D721Med (cell line): ENCODE data around the gene ZNF550.

Source experiments
- DNase-seq: peaks from one replicate; pipeline ENCODE4 v3.0.0; 2011; ENCODE audit warnings: low spot score; ENCODE audit not compliant: insufficient read length
- FAIRE-seq: peaks from 2 replicates; lab custom pipeline; 2011; peaks lifted over from hg19 to GRCh38; lab: Jason Lieb, UNC
- TF ChIP-seq, protein P1 (sequence below): IDR thresholded peaks from 2 replicates; pipeline ENCODE4 v1.5.1; 2012; ENCODE audit warnings: mild to moderate bottlenecking, control low read depth; ENCODE audit not compliant: insufficient read depth; ENCODE audit errors: missing control alignments

Gene ZNF550

DNA sequence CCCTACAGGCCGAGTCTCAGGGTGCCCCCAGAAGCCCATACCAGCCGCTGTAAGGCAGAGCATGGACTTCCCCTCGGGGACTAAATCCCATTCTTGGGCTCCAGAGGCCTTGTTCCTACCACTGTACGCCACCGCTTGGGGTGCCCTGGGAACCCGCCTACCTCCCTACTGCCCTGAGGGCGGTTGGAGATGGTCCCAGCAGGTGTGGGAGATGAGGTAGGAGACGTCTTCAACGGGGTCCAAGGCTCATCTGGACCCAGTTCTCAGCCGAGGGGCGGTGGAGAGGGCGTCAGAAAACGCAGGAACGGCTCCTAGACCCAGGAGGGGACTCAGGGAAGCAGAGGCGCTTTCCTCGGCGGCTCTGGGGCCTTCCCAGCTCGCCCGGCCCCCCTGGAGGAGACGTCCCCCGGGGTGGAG lies 23.4 kb upstream of the ZNF550 start:
- DNase-seq = no peak
- TF ChIP-seq, protein P1, sequence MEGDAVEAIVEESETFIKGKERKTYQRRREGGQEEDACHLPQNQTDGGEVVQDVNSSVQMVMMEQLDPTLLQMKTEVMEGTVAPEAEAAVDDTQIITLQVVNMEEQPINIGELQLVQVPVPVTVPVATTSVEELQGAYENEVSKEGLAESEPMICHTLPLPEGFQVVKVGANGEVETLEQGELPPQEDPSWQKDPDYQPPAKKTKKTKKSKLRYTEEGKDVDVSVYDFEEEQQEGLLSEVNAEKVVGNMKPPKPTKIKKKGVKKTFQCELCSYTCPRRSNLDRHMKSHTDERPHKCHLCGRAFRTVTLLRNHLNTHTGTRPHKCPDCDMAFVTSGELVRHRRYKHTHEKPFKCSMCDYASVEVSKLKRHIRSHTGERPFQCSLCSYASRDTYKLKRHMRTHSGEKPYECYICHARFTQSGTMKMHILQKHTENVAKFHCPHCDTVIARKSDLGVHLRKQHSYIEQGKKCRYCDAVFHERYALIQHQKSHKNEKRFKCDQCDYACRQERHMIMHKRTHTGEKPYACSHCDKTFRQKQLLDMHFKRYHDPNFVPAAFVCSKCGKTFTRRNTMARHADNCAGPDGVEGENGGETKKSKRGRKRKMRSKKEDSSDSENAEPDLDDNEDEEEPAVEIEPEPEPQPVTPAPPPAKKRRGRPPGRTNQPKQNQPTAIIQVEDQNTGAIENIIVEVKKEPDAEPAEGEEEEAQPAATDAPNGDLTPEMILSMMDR = no peak
- FAIRE-seq = no peak

DNA sequence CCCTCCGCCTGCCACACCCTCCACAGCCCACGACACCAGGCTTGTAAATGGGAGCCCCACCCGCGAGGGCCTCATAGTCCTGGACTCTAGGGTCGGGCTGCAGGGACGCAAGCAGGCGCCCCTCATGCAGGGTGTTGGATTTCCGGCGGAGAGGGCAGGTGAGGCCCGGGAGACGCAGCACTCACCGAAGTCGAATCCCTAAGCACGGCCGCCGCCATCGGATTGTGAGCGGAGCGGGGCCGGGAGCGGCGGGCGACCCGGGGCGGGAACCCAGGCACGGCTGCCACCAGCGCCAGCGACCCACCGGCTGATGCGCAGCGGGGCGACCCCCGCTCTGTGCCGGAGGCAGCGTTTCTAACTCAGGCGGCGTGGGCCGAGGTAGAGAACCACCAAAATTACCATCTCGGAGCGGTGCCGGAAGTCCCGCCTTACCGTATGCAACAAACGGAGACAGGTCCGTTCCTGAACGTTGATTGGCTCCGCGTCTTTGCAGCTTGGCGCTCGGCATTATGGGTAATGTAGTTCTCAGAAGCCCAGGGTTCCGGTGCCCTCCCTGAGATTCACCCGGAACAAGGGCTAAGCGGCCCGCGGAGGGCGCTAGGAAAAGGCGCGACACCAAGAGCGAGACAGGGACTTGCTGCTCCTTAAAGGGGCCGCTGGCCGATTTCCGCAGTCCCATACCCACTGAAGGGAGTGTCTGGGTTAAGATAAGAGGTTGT lies 19.0 kb upstream of the ZNF550 start, which contains the start of gene ZNF416:
Gene ZNF416, minus strand, starts transcription at position 425 of the 719 bp plus-strand sequence. Its CDS starts 207 bp downstream, at position 218.
- FAIRE-seq = peak; percentile 60
- TF ChIP-seq, protein P1 = peak; percentile 46
- peak; percentile 96 for DNase-seq

DNA sequence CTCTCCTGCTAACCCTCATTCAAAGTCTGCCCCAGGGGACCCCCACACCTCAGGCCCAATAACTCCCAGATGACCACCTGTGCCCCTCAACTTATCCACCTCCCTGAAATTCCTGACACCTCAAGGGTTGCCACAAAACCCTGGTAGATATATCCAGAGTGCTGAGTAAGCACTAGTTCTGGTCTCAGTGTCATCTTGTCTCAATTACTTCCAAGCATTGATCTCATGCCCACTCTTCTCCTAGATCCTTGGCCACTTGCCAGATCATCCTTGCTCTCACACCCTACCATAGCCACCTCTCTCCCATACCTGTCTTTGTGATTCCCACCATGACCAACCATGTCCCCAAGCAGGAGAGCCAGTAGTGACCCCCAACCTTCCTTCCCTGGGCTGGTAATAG lies 17.0 kb upstream of the ZNF550 start:
- DNase-seq (no peak), FAIRE-seq (no peak)
- TF ChIP-seq, protein P1 = no peak

DNA sequence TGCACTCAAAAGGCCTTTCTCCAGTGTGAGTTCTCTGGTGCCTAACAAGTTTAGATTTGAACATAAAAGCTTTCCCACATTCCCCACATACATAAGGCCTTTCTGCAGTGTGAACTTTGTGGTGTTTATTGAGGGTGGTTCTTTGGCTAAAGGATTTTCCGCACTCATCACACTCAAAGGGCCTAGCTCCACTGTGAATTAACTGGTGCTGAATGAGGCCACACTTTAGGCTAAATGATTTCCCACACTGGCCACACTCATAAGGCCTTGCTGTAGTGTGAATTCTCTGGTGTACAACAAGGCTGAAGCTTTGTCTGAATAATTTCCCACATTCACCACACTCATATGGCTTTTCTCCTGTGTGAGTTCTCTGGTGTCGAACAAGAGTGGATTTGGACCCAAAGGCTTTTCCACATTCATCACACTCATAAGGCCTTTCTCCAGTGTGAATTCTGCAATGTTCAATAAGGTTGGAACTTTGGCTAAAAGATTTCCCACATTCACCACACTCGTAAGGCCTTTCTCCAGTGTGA lies 12.8 kb upstream of the ZNF550 start:
- TF ChIP-seq, protein P1 = no peak
- no peak for DNase-seq
- no peak for FAIRE-seq

DNA sequence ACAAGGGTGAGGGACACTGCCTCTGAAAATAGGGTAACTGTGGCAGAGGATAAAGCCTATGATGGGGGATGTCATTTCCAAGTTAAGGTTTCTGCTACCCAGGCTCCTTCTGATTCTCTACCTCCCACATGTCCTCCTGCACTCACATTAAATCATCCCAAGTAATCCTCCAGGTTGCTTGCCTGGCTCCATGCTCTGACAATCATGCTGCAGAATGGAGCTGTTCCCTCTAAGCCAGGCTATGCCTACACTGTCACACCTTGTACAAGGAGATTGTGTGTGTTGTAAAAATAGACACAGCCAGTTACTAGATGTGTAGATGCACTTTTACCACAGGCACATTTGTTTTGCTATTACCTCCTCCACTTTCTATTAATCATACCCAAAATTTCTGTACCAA lies 11.0 kb upstream of the ZNF550 start:
- TF ChIP-seq, protein P1 = no peak
- FAIRE-seq = no peak

DNA sequence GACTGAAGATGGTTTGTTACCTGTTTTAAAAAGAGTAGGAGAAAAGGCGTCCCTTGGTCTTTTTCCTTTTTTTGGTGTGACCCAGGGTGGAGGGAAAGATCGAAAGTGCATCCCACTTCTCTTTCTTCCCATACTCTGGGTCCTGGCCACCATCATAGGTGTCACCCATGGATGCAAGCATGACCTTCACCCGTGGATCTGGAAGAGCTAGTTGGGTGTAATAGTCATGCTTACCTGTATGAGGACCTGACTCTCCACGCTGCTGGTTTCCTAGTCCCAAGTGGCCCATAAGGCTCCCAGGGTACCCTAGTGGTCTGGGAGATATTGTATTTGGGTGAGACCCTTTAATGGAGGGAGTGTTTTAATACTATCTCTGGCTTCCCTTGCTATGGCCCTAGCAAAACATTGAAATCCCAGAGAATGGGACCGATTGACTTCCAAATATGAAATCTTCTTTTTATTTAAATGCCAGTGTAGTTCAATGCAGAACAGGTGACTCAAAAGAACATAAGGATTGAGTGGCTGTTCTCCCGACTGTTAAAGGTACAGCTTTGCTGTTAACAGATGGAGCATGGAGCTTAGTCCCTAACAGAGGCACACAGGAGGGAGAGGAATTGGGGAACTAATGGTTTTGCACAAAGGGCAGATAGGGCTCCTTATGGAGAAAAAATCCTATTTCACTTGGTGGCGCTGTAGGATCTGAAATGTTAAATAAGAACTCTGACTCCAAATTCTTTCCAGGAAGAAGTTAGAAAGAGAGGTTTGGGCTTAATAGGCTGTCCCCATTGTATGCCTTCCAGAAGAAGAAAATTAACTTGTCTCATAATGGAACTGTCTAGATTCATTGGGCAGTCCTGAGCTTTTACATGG lies 7.0 kb upstream of the ZNF550 start:
- TF ChIP-seq, protein P1 = no peak
- DNase-seq = no peak
- FAIRE-seq = no peak

More for the DNA sequence above, 11.0 kb upstream of the ZNF550 start:
- DNase-seq = no peak
